Dedifferentiated amniotic fluid mesenchymal stem cell (primary cell): ENCODE results near the gene TMPRSS6.

Source experiments
- DNase-seq: peaks from one replicate; pipeline ENCODE4 v3.0.0-alpha.2; 2016; ENCODE audit errors: extremely low spot score

TMPRSS6 gene

GRCh38 chr22:37109242-37109917, at the start of gene TMPRSS6:
TMPRSS6 (minus strand) TSS chr22:37109713; CDS start chr22:37103417, 6,296 bp downstream.
- DNase-seq = no peak

DNA sequence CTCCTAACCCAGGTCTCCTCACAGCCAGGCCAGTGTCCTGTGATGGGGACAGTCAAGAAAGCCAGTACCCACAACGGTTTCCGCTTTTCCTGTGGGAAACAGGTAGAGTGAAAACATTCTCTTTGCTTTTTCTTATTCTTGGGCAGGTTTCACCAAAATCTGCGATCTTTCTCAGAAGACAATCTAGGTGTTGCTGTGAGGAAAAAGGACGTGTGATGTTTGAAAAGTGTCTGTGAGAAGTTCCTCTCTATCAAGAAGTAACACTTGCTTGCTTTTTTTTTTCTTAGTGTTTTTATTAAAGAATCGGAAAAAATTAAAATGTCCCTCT, 49.4 kb upstream of the TMPRSS6 start:
- no peak for DNase-seq

GRCh38 chr22:37157516-37158285, 48.2 kb upstream of the TMPRSS6 start:
- no peak for DNase-seq

GRCh38 chr22:37156686-37157435, 47.3 kb upstream of the TMPRSS6 start:
- no peak for DNase-seq

DNA sequence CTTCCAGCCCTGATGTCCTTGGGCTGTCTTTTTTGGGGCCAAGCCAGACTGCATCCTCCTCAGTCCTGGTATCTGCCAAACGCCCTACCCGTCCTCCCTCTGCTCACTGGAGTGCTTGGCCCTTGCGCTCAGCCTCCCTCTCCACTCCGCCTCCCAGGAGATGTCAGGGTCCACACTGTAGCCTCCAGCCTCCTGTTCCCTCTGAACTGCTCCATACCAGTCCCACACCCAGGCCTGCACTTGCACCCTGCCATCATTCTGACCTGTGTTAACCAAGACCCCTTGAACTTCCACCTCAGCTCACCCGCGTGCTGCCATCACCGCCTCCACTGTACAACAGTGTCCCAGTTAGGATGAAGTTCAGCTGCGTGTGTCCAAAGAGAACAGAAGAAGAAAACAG, 46.5 kb upstream of the TMPRSS6 start:
- DNase-seq = no peak

DNA sequence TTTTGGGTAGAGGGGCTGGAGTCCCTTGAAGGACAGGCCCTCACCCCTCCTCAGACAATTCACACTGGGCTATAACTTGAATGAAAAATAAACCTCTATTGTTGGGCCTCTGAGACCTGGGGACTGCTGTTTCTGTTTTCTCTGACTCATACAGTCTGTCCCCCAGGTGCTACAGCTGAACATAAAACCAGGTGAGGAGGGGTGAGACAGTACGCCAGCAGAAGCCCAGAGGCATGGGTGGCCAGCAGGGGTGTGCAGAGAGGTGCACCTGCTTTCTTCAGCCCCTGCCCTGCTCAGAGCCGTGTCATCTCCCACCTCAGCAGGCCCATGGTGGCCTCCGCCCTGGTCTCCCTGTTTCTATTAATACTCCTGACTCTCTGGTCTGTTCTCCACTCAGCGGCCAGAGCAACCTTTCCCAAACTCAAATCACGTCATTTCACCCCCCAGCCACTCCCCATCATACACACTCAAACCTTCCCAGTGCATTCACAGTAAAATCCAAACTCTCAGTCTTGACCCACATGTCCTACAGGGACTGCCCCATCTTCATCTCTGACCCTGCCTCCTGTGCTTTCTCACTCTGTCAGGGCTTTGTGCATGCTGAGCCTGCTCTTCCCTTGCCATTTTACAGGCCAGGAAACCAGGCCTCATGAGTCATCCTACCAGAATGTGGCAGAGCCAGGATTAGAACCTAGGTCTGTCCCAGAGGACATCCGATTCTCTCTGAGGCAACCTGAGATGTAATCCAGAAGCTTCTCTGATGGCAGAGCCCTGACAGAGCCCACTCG, 45.6 kb upstream of the TMPRSS6 start:
- DNase-seq = no peak

- no peak for DNase-seq
Measured at GRCh38 chr22:37153901-37154300, 44.4 kb upstream of the TMPRSS6 start.

DNA sequence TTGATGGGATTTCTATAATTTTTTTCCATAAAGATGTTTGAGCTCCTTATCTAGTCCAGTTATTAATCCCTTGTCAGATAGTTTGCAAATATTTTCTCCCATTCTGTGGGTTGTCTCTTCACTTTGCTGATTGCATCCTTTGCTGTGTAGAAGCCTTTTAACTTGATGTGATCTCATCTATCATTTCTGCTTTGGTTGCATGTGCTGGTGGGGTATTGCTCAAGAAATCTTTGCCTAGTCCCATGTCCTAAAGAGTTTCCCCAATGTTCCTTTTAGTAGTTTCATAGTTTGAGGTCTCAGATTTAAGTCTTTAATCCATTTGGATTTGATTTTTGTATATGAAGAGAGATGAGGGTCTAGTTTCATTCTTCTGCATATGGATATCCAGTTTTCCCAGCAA, 41.9 kb upstream of the TMPRSS6 start:
- no peak for DNase-seq

DNA sequence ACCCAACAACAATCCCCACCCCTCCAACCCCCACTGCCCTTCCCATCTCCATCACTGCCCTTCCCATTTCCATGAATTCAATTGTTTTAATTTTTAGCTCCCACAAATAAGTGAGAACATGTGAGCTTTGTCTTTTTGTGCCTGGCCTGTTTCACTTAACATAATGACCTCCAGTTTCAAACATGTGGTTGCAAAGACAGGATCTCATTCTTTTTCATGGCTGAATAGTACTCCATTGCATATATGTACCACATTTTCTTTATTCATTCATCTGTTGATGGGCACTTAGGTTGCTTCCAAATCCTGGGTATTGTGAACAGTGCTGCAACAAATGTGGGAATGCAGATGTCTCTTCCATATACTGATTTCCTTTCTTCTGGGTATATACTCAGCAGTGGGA, 41.2 kb upstream of the TMPRSS6 start:
- DNase-seq = no peak

DNA sequence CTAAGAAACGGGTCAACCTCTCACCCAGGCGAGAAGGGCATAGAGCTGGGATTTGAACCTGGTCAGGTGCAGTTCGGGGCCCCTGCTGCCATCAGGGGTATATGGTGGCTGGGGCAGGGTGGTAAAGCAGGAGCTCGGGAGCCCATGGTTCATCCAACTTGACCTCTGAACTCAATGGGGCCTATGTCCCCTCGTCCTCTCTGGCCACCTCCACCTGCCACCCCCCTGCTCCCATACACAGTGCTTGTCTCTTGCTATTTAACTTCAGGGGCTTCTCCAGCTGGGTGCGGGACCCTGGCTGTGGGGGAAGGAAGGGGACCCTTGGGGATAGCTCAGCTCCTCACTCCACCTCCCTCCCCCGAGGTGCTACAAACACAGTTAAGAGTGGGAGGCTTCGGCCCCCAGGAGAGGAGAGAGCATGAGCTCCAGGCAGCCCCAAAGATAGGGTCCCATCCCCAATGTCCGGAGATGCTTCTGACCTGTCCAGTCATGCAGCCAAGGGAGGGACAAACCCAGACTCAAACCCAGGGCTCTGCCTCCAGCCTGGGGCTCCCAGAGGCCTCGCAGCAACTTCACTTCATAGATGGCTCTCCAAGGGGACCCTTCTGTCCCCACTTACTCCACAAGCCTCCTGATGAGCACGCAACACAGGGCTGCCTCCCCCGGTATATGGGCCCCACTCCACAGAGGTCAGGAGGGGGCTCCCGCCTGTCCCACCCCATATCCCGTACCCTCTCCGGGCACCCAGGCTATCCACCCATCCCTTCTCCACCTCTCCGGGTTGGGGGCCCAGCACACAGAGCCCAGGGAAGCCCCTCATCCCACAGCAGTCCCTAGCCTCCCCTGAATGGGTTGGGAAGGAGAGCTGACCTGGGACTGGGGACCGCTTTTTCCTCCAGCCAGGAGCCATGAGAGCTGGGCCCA, 39.5 kb upstream of the TMPRSS6 start:
- DNase-seq = no peak

DNA sequence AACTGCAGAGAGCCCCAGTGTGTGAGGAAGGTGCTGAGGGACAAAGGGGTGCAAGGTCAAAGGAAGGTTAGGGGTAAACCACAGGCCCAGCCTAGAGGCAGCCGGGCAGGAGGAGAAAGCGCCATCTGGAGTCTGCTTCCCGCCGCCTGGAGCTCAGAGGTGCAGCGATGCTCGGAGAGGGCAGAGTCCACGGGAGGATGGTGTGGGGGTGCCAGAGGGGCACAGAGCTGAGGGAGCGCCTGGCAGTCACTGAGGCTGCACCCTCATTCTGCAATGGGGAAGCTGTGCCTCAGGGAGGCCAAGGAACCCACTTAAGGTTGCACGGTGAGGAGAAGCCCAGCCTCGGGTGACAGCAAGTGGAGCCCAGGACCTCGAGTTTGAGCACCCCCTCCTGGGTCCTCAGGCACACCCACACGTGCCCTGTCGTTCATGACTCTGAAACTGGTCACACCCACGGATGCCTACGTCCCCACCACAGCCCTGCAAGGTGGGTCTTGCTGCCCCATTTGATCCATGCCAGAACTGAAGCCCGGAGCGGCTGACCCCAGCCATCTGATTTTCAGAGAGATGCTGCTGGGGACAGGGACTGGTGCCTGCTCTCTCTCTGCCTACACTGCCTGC, 38.6 kb upstream of the TMPRSS6 start:
- no peak for DNase-seq

DNA sequence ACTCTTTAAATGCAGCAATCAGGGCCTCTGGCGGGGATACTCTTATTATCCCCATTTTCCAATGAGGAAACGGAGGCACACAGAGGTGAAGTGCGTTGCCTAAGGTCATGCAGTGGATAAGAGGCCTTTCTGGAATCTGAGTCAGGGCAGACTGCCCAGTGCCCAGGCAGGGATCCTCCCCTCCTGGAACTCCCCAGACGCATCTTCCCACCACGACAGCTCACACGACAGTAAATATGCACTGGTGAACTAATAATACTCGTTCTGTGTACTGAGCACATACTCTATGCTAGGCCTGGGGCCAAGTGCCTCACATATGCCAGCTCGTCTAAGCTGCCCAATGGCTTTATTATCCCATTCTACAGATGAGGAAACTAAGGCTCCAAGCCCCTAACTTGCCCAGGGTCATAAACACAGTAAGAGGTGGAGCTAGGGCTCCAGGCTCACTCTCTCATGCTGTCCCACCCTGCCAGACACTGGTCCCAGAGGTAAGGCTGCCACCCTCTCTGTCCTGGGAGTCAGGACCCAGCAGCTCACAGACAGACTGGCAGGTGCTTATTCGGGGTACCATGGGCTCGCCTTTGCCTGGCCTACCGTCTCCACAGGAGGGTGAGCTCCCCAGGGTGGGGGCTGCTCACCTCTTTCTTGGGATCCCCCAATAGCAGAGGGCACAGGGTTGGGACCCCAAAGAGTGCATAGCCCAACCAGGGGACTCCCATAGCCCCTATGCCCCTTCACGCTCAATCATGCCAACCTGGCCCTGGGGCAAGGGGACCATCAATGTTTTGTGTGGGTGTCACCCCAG, 37.9 kb upstream of the TMPRSS6 start:
- DNase-seq = no peak

DNA sequence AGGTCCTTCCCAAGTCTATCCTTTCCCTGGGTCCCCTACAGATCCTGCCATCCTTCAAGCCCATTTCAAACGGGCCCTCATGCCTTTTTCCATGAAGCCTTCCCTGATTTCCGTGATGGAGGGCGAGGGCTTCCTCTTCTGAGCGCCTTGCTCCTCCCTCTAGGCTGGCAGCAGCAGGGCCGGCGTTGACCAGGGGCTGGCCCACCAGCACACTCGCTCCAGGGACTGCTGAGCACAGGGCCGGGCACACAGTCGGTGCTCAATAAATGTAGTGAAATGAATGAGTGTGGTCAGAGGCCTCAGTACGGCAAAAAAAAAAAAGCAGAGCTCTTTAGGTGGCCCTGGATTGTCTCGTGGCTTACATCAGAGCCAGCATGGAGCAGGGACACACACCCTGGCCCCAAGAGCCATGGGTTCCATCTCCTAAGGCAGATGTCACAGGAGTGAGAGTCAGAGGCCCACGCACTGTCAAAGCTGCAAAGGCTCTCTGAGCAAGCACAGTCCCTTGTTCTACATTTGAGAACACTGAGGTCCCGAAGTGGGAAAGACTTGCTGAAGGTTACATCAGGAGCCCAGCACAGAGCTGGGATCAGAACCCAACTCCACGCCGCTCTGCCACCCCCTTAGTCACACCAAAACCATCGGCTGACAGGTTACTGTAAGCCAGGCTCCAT, 37.1 kb upstream of the TMPRSS6 start:
- no peak for DNase-seq

- DNase-seq = no peak
Measured at GRCh38 chr22:37146051-37146385, 36.5 kb upstream of the TMPRSS6 start.

- no peak for DNase-seq
Measured at GRCh38 chr22:37145180-37146050, 35.9 kb upstream of the TMPRSS6 start.

DNA sequence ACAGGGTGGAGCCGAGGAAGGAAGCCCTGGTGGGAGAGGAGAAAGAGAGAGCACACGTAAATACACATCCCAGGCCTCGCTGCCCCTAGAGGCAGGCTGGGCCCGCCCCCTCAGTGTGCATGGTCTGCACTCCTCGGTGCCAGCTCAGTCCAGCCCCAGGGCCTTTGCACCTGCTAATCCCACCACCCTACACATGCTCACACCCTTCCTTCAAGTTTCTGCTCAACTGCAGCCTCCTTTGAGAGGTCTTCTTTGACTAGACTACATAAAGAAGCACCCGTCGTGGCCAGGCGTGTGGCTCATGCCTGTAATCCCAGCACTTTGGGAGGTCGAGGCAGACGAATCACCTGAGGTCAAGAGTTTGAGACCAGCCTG, 34.7 kb upstream of the TMPRSS6 start:
- no peak for DNase-seq

GRCh38 chr22:37141971-37142370, 32.5 kb upstream of the TMPRSS6 start:
- no peak for DNase-seq

- no peak for DNase-seq
Measured at GRCh38 chr22:37141476-37141875, 32.0 kb upstream of the TMPRSS6 start.
